ENCODE measurements around the gene RBM18. TPM values are rescaled to one million over a fixed set of nuclear protein-coding genes. Genes with fewer than 3 reads are reported as not detected.

Gene RBM18
- total RNA-seq, 4 donors from 2014 or later: 10.3 to 11.8 (median 11.1) TPM

- TF ChIP-seq POLR2A (IDR thresholded peaks at IDR 0.05): no peak
- intact Hi-C loops (cut with DNase I; ENCODE audit: low total_unique reads): no loop called here
- DNase-seq (ENCODE audit: low spot score in 2 of 2): no peak
- no peak overlapping the region for H3K4me3 ChIP-seq (ENCODE audit: low read depth, poor library complexity, severe bottlenecking)
- 42 to 45% methylated on average over 7 of the region's 7 CpGs for WGBS, 2 donors
Measured at GRCh38 chr9:122197426-122197825, 67.2 kb downstream of the RBM18 start.

DNA sequence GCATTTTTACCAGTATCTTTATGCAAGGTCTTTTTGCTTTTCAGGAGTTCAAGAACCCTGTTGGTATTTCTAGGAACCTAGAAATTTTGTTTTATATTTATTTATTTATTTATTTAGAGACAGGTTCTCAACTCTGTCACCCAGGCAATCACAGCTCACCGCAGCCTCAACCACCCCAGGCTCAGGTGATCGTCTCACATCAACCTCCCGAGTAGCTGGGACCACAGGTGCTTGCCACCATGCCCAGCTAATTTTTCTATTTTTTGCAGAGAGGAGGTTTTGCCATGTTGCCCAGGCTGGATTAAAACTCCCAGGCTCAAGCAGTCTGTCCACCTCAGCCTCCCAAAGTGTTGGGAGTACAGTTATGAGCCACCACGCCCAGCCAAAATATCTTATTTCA lies 68.8 kb downstream of the RBM18 start:
- 87 to 89% methylated on average over 4 of the region's 4 CpGs for WGBS, 2 donors
- TF ChIP-seq CTCF (IDR thresholded peaks at IDR 0.05): no peak
- TF ChIP-seq POLR2A (IDR thresholded peaks at IDR 0.05): no peak
- DNase-seq (ENCODE audit: low spot score in 2 of 2): no peak
- intact Hi-C loops (cut with DNase I; ENCODE audit: low total_unique reads): no loop called here
- no peak overlapping the region for H3K4me3 ChIP-seq (ENCODE audit: low read depth, poor library complexity, severe bottlenecking)

- 81 to 86% methylated on average over 6 of the region's 6 CpGs for WGBS, 2 donors
- H3K4me3 ChIP-seq (ENCODE audit: low read depth, poor library complexity, severe bottlenecking): no peak overlapping the region
- no peak for DNase-seq (ENCODE audit: low spot score in 2 of 2)
- no peak for TF ChIP-seq CTCF (IDR thresholded peaks at IDR 0.05)
- TF ChIP-seq POLR2A (IDR thresholded peaks at IDR 0.05): no peak
- intact Hi-C loops (cut with DNase I; ENCODE audit: low total_unique reads): no loop called here
Measured at GRCh38 chr9:122193651-122194050, 71.0 kb downstream of the RBM18 start.

DNA sequence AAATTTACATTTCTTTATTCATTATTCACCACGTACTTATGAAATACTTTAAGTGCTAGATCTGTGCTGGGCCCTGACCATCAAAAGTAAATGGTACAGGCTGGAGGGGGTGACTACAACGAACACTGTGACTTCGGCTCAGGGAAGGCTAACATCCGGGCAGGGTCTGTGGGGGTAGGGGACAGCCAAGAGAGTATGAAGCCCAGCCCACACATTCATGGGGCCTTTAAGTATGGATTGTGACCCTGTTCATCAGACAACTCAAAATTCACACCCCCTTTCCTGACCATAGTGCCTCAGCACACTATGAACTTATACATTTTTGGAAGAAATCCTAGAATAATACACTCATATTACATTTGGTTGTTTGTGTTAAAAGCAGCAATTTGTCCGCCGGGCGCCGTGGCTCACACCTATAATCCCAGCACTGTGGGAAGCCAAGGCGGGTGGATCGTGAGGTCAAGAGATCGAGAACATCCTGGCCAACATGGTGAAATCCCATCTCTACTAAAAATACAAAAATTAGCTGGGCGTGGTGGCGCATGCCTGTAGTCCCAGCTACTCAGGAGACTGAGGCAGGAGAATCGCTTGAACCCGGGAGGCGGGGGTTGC lies 71.6 kb downstream of the RBM18 start:
- 86 to 92% methylated on average over 16 of the region's 16 CpGs for WGBS, 2 donors
- H3K4me3 ChIP-seq (ENCODE audit: low read depth, poor library complexity, severe bottlenecking): no peak overlapping the region
- intact Hi-C loops (cut with DNase I; ENCODE audit: low total_unique reads): no loop called here
- no peak for TF ChIP-seq POLR2A (IDR thresholded peaks at IDR 0.05)
- no peak for DNase-seq (ENCODE audit: low spot score in 2 of 2)

DNA sequence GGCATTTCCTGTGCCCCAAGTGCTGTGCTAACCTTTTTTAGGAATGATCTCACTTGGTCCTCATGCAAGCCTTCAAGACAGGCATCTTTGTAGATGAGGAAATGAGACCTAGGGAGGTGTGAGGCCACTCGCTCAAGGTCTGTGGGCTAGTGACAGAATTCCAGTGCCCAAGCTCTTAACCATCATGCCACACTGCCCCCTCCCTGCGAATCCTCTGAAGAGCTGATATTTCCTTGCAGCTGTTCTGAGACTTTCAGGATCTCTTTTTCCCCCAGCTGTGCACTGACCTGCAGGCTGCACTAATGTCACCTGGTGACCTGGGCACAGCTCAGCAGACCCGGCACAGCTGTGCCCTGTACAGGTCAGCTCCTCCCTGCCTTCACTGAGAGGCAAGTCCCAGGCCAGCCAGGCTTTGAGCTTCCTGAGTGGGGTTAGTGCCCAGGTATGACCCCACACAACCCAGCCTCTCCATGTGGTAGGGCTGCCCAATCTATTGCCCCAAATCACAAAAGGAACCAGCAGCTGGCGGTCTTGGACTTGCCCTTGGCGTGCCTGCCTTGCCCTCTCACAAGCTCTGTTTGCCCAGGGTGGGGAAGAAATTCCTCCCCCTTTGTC lies 72.3 kb downstream of the RBM18 start:
- 85 to 88% methylated on average over 5 of the region's 5 CpGs for WGBS, 2 donors
- intact Hi-C loops (cut with DNase I; ENCODE audit: low total_unique reads): no loop called here
- no peak overlapping the region for H3K4me3 ChIP-seq (ENCODE audit: low read depth, poor library complexity, severe bottlenecking)
- DNase-seq (ENCODE audit: low spot score in 2 of 2): no peak
- TF ChIP-seq POLR2A (IDR thresholded peaks at IDR 0.05): no peak
- TF ChIP-seq CTCF (IDR thresholded peaks at IDR 0.05): no peak

- no peak overlapping the region for H3K4me3 ChIP-seq (ENCODE audit: low read depth, poor library complexity, severe bottlenecking)
- intact Hi-C loops (cut with DNase I; ENCODE audit: low total_unique reads): no loop called here
- no peak for DNase-seq (ENCODE audit: low spot score in 2 of 2)
- 41 to 69% methylated on average over 11 of the region's 11 CpGs for WGBS, 2 donors
- TF ChIP-seq CTCF (IDR thresholded peaks at IDR 0.05): no peak
- TF ChIP-seq POLR2A (IDR thresholded peaks at IDR 0.05): no peak
Measured at GRCh38 chr9:122191584-122191983, 73.1 kb downstream of the RBM18 start.

Data from lower leg skin (tissue), 4 donors.